Endothelial cell of umbilical vein (primary cell): ENCODE data around the gene COL23A1. TPM values are rescaled to one million over a fixed set of nuclear protein-coding genes. Genes with fewer than 3 reads are reported as not detected.

Experiments used
- BruUV-seq: library from RNA; stranded (reverse); fragments of 400-500 nt; replicated peaks from 2 replicates; lab custom pipeline; 2021; lab: Mats Ljungman, UMichigan
- CTCF ChIA-PET: fragments of 300-600, 350-600 bp; sonication (Branson Sonifier 250); formaldehyde crosslinking; loops from one replicate; lab custom pipeline; 2021; ENCODE audit warnings: antibody characterized with exemption, inconsistent platforms; lab: Charles Lee
- POLR2A ChIA-PET: fragments of 300-600, 350-600 bp; sonication (Branson Sonifier 250); formaldehyde crosslinking; loops from one replicate; lab custom pipeline; 2021; ENCODE audit warnings: antibody characterized with exemption, inconsistent platforms; lab: Charles Lee
- DNase-seq: peaks from one replicate; pipeline ENCODE4 v3.0.0-alpha.2; 2011; ENCODE audit warnings: low read depth, low spot score
- FAIRE-seq: peaks from 2 replicates; lab custom pipeline; 2011; peaks lifted over from hg19 to GRCh38; lab: Jason Lieb, UNC
- H2AFZ ChIP-seq: 2 replicates; pipeline ENCODE4 v1.6.0; 2012; ENCODE audit warnings: low read depth, low read length, control low read depth, inconsistent platforms
- H3K27ac ChIP-seq: 2 replicates; pipeline ENCODE4 v1.5.1; 2011; ENCODE audit warnings: low read depth, mild to moderate bottlenecking, control low read depth, low read length, moderate library complexity; ENCODE audit not compliant: insufficient read depth
- H3K27me3 ChIP-seq, 2 experiments: 2 replicates each; pipeline versions ENCODE4 v1.6.0 to v1.6.1; 2011; ENCODE audit warnings: low read length in 2 of 2, mixed read lengths in 1 of 2; ENCODE audit not compliant: control insufficient read depth in 2 of 2, insufficient read depth in 2 of 2
- H3K36me3 ChIP-seq, 2 experiments: 2 replicates in 1 of 2; 3 replicates in 1 of 2; pipeline ENCODE4 v1.5.1; 2011; ENCODE audit warnings: low read length in 2 of 2, mild to moderate bottlenecking in 1 of 2, moderate library complexity in 1 of 2; ENCODE audit not compliant: control insufficient read depth in 2 of 2, insufficient read depth in 2 of 2; ENCODE audit errors: extremely low read depth in 1 of 2
- H3K4me1 ChIP-seq: 3 replicates; pipeline ENCODE4 v1.5.1; 2011; ENCODE audit warnings: mild to moderate bottlenecking, low read length; ENCODE audit not compliant: control insufficient read depth, insufficient read depth; ENCODE audit errors: extremely low read depth
- H3K4me2 ChIP-seq: 2 replicates; pipeline ENCODE4 v1.6.1; 2011; ENCODE audit warnings: low read length, control low read depth, mixed read lengths; ENCODE audit not compliant: insufficient read depth
- H3K4me3 ChIP-seq, 3 experiments: fragments of 200-600 bp in 1 of 3; sonication (generic), shearing (Covaris generic) in 1 of 3; replicated peaks in 1 of 3; 2 replicates each; pipeline ENCODE4 v1.5.1; 2011 to 2016; ENCODE audit warnings: control low read depth in 3 of 3, low read length in 3 of 3, mild to moderate bottlenecking in 2 of 3, inconsistent platforms in 1 of 3, low read depth in 1 of 3, moderate library complexity in 1 of 3; ENCODE audit not compliant: insufficient read depth in 1 of 3
- H3K79me2 ChIP-seq: 2 replicates; pipeline ENCODE4 v1.6.0; 2012; ENCODE audit warnings: low read length, inconsistent platforms; ENCODE audit not compliant: control insufficient read depth, insufficient read depth
- H3K9ac ChIP-seq: replicated peaks from 2 replicates; pipeline ENCODE3; 2011; ENCODE audit warnings: low read length, control low read depth; ENCODE audit not compliant: insufficient read depth; ENCODE audit errors: extremely low read depth
- H3K9me1 ChIP-seq: replicated peaks from 3 replicates; pipeline ENCODE4 v1.6.0; 2011; ENCODE audit warnings: mild to moderate bottlenecking, low read length; ENCODE audit not compliant: control insufficient read depth, insufficient read depth; ENCODE audit errors: extremely low read depth
- H3K9me3 ChIP-seq: replicated peaks from 2 replicates; pipeline ENCODE4 v1.5.1; 2012; ENCODE audit warnings: low read length, inconsistent platforms; ENCODE audit not compliant: control insufficient read depth, insufficient read depth
- H4K20me1 ChIP-seq: replicated peaks from 2 replicates; pipeline ENCODE3; 2011; ENCODE audit warnings: mild to moderate bottlenecking, low read length; ENCODE audit not compliant: control insufficient read depth, insufficient read depth; ENCODE audit errors: extremely low read depth
- CTCF ChIP-seq, 2 donors: IDR thresholded peaks; 1 replicate in 1 of 2; 2 replicates in 1 of 2; pipeline ENCODE4 v1.5.1; 2011; ENCODE audit warnings: low read length in 2 of 2, mild to moderate bottlenecking in 2 of 2, moderate library complexity in 2 of 2, control low read depth in 1 of 2, inconsistent platforms in 1 of 2, low read depth in 1 of 2; ENCODE audit not compliant: insufficient read depth in 1 of 2; ENCODE audit errors: extremely low read depth in 1 of 2
- EZH2 ChIP-seq: IDR thresholded peaks from 2 replicates; pipeline ENCODE4 v1.6.1; 2012; ENCODE audit warnings: borderline replicate concordance, low read depth, mild to moderate bottlenecking, moderate library complexity, low read length, inconsistent platforms; ENCODE audit not compliant: severe bottlenecking
- FOS ChIP-seq: IDR thresholded peaks from 2 replicates; pipeline ENCODE4 v1.6.1; 2011; ENCODE audit warnings: mild to moderate bottlenecking, low read length, moderate library complexity, borderline replicate concordance; ENCODE audit not compliant: insufficient read depth
- GATA2 ChIP-seq: IDR thresholded peaks from 2 replicates; pipeline ENCODE4 v1.7.0; 2011; ENCODE audit warnings: low read depth, mild to moderate bottlenecking, moderate library complexity, mixed read lengths, low read length; ENCODE audit not compliant: insufficient read length, insufficient read depth
- JUN ChIP-seq: IDR thresholded peaks from 2 replicates; pipeline ENCODE4 v1.6.1; 2011; ENCODE audit warnings: borderline replicate concordance, low read depth; ENCODE audit not compliant: insufficient read length, insufficient read depth
- MAX ChIP-seq: IDR thresholded peaks from 2 replicates; pipeline ENCODE4 v1.6.1; 2011; ENCODE audit not compliant: insufficient read depth, insufficient read length
- MYC ChIP-seq: IDR thresholded peaks from one replicate; pipeline ENCODE4 v1.6.1; 2011; ENCODE audit warnings: mild to moderate bottlenecking, low read depth, low read length
- POLR2A ChIP-seq: IDR thresholded peaks from 2 replicates; pipeline ENCODE4 v1.6.1; 2012; ENCODE audit warnings: low read depth, mild to moderate bottlenecking, control low read depth, low read length
- POLR2AphosphoS5 ChIP-seq: IDR thresholded peaks from 2 replicates; pipeline ENCODE4 v1.6.1; 2012; ENCODE audit warnings: low read depth, mild to moderate bottlenecking, control low read depth, low read length, moderate library complexity; ENCODE audit not compliant: insufficient read depth
- dilution Hi-C: fragments of 300-500 bp; cut with MboI; formaldehyde crosslinking; loops from one replicate; pipeline ENCODE4 v1.15.0; 2019; ENCODE audit warnings: low sequenced_read_pairs; ENCODE audit not compliant: extremely low pct_ligation_motif_present
- intact Hi-C: fragments of 100-400 bp; cut with micrococcal nuclease; formaldehyde crosslinking; loops from one replicate; pipeline ENCODE4 v1.10.0; 2022
- polyA plus RNA-seq, 4 experiments: library from polyadenylated mRNA; depleted of rRNA in 3 of 4; stranded (reverse) in 3 of 4; unstranded in 1 of 4; fragments of >200 nt; gene quantifications; 2 replicates each; pipeline versions ENCODE4 v1.2.1 to v1.2.3, GENCODE V29; 2011 to 2012; ENCODE audit warnings: missing spikeins in 1 of 4
- total RNA-seq: library from RNA; stranded (reverse); gene quantifications from 2 replicates; pipeline ENCODE4 v1.2.3, GENCODE V29; 2021

The COL23A1 gene
- total and polyA plus RNA-seq, 2 donors (not counting 3 experiments of a cell fraction or from before 2014, with no cell fraction given), result not detected

DNA sequence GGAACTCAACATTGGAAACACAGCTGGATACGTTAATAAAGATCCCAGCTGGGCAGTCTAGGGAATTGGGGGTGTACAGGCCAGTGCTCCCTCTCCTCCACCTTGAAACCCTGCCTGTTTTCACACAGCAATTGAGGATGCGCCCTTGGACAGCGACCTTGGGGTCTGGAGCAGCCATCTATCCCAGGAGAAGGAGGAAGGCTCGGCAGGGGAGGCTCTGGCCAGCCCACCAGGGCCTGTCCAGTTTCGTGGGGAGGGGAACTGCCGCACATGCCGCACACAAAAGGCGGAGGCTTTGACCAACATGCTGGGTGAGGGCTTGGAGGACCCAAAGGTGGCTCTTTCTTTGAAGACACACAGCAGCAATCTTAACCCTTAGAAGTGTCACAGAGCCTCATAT lies 1.4 kb downstream of the COL23A1 start:
- no peak overlapping the region for H2AFZ ChIP-seq
- dilution Hi-C loops, result no loop called here
- CTCF ChIA-PET, result interaction anchor here (0.5 to 1.5 kb wide), 3 partner anchors 12 to 353 kb away, joined by 3 to 5 read pairs (median 4); no protein-coding TSS in a partner anchor
- H3K27me3 ChIP-seq, result peaks cover 39 to 58% of the 10 kb centered on the region in 2 experiments
- H3K9me1 ChIP-seq, result no peaks in the 10 kb centered on the region
- DNase-seq, result no peak
- POLR2A ChIA-PET, result no interaction called here
- TF ChIP-seq EZH2 (peak; percentile 47), JUN (no peak), FOS (no peak)
- no peak overlapping the region for H3K27ac ChIP-seq
- H3K4me2 ChIP-seq, result no peak overlapping the region
- no peak overlapping the region for H3K9ac ChIP-seq
- H3K36me3 ChIP-seq, result no peaks in the 10 kb centered on the region
- no peaks in the 10 kb centered on the region for H4K20me1 ChIP-seq
- H3K4me1 ChIP-seq, result peaks cover 6% of the 10 kb centered on the region
- no peak overlapping the region for H3K4me3 ChIP-seq
- no peaks in the 10 kb centered on the region for H3K79me2 ChIP-seq
- BruUV-seq, result no TSS peak
- no peaks in the 10 kb centered on the region for H3K9me3 ChIP-seq
- no peak for FAIRE-seq
- intact Hi-C loops, result no loop called here

- no peaks in the 10 kb centered on the region for H3K36me3 ChIP-seq
- no peaks in the 10 kb centered on the region for H3K9me3 ChIP-seq
- ChIA-PET POLR2A (interaction anchor here (0.6 kb wide), 1 partner anchor 1847 kb away, joined by 4 read pairs; no protein-coding TSS in a partner anchor), CTCF (interaction anchor here (0.5 to 1.8 kb wide), 5 partner anchors 8 to 353 kb away, joined by 3 to 8 read pairs (median 4); no protein-coding TSS in a partner anchor)
- H3K27me3 ChIP-seq, result peaks cover 39 to 58% of the 10 kb centered on the region in 2 experiments
- no peak overlapping the region for H2AFZ ChIP-seq
- H3K4me1 ChIP-seq, result peaks cover 6% of the 10 kb centered on the region
- H3K9ac ChIP-seq, result no peak overlapping the region
- intact Hi-C loops, result no loop called here
- no peaks in the 10 kb centered on the region for H4K20me1 ChIP-seq
- no peak for TF ChIP-seq MYC
- no peak for TF ChIP-seq FOS
- TF ChIP-seq GATA2, result no peak
- TF ChIP-seq JUN, result no peak
- no peak for TF ChIP-seq EZH2
- TF ChIP-seq MAX, result no peak
- no peak for TF ChIP-seq CTCF (IDR thresholded peaks at IDR 0.05; ENCODE audit: extremely low read depth in 1 of 2, insufficient read depth in 1 of 2, low read depth in 1 of 2, low read length in 2 of 2)
- TF ChIP-seq POLR2A, result no peak
- TF ChIP-seq POLR2AphosphoS5, result no peak
- H3K4me3 ChIP-seq, result no peak overlapping the region
- FAIRE-seq (no peak), DNase-seq (no peak)
- no TSS peak for BruUV-seq
- no peak overlapping the region for H3K4me2 ChIP-seq
- dilution Hi-C loops, result no loop called here
- H3K79me2 ChIP-seq, result no peaks in the 10 kb centered on the region
- H3K9me1 ChIP-seq, result no peaks in the 10 kb centered on the region
- H3K27ac ChIP-seq, result no peak overlapping the region
Observed at GRCh38 chr5:178587763-178588611, 2.2 kb downstream of the COL23A1 start.
